Amygdala (tissue), 56 donors: Measurements from ENCODE around the gene RPS6KA2.
A peak's percentile ranks its signal among the peaks of the same experiment; 100 is the strongest.

Source experiments
- DNase-seq, 56 donors: peaks; one replicate each; lab custom pipeline; 2025; lab: John Stamatoyannopoulos, UW

Gene RPS6KA2

DNA sequence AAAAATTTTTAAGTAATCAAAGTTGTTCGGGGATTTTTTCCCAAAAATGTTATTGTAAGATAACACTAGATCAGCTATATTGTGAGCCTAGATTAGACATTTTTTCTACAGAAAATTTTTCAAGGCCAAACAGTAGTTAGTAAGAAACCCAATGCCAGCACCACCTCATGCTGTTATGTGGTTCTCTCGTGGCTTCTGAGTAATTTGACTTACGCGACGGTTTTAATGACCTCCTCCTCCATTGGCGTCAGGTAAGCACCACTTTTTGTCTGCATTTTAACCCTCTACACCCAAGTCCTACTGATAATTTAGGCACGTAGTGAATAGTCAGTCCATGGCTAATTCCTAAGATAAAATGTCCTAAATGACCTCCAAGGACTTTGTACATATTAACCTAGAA lies 9.7 kb downstream of the RPS6KA2 start:
- no peak for DNase-seq

DNA sequence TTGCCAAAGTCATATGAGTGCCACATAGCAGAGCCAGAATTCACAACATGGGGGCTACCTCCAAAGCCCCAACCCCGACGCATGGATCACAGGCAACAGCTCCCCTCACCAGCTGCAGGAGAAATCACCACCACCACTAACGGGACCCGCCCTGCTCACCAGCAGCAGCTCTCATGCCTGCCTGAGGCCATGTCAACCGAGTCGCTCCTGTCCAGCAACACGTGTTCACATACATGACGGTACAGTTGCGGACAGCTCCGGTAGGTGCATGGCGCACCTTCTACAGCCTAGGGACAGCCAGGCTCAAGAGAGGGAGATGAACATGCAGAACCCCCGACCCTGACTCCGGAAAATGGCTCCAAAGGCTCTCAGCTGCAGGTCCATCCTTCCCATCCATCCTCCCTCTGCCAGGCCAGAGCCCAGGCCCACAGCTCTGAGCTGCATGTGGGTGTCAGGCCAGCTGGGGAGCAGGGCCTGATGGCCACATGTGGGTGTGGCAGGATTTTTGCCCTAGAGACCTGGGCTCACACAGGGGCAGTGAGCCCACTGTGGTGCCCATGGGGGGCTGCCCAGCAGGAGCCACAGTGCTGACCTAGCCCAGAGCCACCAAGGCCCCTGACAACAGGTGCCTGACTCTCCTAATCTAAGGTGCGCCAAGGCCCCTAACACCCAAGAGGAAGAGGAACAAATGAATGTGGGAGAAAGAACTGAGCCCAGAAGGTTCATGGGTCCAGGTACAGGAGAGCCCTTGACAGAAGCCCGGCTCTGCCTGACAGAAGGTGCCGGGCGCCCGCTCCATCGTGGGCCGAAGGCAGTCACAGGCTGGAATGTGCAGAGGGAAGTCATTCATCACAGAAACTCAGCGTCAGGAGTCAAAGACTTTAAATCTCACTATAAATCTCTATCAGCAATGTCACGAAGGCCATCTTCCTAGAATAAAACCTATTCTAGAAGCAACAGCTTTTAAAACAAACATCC lies 10.5 kb downstream of the RPS6KA2 start:
- no peak for DNase-seq

DNA sequence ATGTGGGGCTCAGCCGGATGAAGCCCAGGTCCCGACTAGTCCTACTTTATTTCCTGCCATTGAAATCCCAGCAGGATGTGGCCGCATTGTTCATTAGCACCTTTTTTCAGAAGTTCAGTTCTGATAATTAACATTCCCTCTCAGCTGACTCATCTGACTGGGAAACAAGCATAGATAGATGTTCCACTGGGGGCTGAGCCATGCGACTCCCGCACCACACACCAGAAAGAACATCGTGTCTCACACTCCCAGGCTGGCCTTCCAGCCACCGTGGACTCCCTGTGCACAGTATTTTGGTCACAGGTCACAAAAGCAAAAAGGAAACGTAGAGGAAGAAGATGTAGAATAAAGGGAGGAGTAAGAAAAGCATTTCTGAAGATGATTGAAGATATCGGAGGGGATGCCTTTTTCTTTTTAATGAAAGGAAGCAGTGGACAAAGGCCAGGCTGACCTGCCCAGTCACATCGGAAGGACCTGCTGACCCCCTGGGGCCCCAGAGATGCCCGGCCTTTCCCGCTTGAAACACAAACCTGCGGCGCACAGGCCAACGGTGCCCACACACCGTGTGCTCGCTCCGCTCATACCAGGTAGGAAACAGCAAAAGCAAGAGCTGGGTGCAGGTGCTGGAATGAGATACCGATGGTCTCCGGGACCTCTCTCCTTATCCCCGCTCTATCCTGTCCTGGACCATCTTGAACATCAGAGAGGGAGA lies 11.8 kb downstream of the RPS6KA2 start:
- DNase-seq: no peak

DNA sequence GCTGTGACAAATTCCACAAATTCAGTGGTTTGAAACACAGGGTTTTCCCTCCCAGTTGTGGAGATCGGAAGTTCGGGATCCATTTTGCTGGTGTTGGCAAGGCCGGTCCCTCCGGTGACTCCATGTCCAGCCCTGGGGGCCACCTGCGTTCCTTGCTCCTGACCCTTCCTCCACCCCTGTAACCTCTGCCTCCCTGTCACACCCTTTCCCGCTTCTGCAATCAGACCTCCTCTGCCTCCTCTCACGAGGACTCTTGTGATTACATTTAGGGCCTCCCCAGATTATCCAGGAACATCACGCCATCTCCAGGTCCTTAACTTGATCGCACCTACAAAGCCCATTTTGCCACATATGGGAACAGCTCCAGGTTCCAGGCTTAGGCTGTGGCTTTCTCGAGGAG lies 12.5 kb downstream of the RPS6KA2 start:
- no peak for DNase-seq

DNA sequence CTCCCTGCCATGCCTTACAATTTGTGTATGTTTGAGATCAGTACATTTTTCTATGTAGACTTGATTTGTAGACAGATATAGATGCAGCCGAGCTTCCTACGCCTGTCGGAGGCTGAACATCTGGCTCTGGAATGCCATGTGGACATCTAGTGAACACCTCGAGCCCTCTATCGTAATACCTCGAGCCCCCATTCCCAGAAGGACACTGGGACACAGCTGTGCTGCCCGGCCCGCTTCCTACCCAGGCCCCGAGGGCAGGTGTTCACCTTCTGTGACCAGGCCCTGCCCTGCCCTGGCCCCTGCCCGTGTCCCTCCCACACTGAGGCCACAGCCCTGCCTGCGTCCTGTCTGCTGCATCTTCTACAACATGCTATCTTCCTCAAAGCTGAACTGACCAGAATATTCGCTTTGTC lies 12.9 kb downstream of the RPS6KA2 start:
- DNase-seq: no peak

DNA sequence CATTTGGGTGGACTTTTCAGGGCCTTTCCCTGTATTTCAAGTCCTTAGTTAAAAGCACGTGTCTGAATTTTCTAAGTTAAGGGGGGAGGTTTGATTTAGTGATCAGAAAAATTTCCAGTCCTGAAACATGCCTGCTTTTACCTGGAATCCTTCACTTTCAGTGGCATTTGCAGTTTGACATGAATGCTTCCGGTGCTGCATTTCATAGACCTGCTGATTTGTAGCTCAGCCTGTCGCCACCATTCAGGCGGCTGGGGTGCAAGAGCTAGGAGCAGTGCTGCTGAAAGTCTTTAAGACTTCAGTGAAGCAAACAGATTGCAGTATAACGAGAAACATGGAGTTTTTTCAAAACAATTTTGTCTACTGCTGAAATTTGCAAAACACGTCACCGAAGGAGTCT lies 14.0 kb downstream of the RPS6KA2 start:
- no peak for DNase-seq

DNA sequence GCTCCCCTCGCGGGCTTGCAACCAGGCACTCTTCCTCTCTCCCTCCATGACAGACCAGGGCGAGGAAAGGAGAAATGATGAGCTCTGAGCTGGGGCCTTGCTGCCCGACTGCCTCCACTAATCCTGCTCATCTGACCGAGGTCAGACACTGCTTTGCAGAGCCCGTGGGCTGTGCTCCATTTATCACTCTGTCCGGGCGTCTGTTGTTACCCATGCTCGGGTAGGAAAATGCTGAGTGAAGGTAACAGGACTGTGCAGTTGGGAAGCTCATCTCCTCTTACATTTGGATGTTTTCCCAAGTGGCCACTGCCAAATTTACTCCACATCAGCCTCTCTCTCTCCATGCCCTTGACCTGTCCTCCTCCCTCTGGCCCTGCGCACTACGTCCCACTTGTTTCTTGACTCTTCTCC lies 14.6 kb downstream of the RPS6KA2 start:
- DNase-seq: no peak

DNA sequence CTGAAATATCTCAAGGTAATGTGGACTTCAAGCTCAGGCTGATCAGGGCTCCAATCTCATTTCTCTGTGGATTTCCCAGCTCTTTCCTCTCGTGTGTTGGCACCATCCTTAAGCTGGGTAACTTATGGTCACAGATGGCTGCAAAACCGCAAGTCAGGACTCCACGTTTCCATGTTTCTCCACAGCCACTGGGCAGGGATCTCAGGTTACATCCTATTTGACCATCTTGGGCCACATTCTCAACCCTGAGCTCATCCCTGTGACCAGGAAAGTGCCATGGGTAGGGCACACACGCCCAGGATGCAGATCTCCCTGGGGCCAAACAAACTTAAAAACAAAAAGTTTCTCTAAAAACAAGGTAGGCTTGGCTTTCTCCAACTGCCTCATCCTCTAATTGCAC lies 15.4 kb downstream of the RPS6KA2 start:
- no peak for DNase-seq

DNA sequence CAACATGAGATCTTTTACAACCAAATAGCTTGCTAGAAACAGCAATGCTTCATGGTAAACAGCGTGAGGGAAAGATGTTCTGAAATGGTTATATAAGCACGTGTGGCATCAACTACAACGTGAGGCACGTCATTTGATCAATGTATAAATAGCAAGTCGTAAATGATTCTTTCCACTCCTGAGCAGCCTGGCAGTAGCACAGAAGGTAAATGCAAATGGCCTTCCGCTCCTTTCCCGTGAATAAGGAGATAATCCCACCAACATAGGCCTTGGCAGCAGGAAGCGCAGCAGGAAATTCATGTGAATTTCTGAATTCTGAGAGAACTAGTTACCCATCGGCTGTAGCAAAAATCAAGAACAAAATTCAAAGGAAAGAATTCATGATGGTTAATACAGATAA lies 17.0 kb downstream of the RPS6KA2 start:
- DNase-seq: no peak

DNA sequence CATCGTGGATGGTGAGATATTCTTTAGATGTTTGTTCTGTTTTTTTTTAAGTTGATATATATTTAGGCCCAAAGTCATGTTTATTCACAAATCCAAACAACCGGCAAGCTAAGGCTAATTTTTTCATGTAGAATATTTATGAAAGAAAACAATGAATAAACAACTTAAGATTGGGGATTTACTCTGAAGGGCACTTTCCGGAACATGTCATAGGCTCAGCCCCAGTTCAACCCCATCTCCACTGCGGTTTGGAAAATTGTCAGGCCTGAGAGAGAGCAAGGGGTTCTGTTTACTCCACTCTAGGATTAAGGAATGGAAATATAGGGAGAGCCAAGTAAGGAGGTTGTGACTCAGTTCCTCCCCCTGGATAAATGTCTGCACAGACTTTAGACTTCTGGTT lies 18.3 kb downstream of the RPS6KA2 start:
- DNase-seq: no peak

DNA sequence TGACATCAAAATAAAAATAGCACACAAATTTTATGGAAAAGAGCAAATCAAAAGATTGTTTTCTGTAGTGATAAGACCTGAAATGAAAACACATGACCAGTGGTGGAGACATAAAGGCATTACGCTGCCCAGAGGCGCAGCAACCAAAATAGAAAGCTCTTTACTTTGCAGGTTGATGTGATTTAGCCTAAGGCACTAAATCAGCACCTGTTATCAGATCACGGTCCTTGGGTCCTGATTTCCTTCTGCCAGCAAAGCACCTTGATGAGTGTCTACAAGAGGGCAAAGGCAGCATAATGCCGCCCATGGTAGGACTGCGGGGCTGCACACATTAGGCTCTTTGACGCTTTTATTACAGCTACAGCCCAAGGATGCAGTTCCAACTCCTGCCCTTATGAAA lies 21.3 kb downstream of the RPS6KA2 start:
- DNase-seq: no peak

DNA sequence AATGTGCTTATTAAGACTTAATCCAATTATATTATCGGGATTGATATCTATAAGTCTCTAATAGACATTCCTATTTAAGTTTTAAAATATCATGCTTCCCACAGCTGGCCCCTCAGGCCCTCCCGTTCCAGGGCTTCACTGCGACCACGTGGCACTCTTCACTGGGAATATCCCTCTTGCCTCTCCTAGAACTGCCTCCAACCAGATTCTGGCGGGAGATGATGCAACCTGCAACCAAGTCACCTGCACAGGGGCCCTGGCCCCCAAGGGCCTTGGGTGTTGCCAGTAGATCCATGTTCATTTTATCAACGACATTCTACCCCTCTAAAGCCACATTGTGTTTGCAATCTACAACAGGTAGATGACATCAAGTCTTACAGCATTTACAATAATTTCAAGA lies 22.1 kb downstream of the RPS6KA2 start:
- no peak for DNase-seq

DNA sequence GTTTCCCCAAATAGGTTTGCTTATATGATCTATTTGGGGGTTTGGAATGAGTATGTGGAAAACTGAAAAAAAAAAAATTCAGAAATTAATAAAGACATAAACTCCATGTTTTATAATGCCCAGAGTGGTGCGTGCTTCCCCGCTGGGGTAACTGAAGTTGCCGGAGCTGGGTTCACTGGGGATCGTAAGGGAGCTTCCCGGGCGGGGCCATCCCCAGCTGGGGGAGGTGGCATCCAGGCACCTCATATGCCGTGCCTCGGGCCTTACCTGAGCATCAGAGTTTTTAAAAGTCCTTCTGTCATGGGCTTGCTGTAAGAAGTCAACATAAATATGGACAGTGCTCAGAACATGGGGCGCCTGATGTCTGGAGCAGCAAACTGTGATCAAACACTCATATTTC lies 22.7 kb downstream of the RPS6KA2 start:
- no peak for DNase-seq

DNA sequence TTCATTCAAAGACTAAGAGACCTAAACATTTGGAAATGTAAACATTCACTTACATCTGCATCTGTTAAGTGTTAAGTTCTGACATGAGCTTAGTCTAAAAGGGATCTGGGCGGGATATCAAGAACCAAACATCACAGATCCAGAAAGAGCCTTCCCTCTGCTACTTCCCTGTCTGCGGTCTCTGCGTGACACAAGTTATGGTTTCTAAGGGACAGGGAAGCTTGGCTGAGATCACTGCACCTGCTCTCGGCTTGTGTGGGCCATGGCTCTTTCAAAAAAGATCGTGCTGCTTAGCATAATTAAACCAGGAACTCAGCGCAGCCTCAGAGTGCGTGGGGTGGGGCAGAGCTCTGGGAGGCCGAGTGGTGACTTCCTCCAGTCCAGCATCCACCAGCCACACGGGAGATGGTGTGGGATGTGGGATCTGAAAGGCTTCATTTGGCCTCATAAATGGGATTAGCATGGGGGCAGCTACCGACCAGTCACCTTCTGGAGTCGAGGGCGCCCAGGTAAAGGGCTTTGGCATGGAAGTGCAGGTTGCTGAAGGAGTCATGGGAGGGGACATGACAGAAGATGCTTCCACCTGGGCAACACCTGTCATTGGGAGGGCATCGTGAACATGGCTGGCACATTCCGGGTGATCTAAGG lies 23.9 kb downstream of the RPS6KA2 start:
- DNase-seq: no peak

DNA sequence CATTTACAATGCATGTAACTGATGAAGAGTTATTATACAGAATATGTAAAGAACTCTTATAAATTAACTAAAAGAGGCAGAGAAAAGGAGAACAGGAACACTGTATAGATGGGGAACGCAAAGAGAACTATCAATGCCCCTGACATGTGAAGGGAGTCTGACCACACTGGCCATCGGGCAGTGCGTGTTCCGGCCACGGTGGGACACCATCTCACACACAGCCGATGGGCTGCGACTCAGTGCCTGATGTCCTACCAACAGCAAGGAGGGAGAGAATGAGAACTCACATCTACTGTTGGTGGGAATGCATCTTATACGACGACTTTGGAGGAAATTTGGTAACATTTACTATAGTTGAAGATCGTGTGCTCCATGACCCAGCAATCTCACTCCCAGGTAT lies 25.1 kb downstream of the RPS6KA2 start:
- DNase-seq: no peak

DNA sequence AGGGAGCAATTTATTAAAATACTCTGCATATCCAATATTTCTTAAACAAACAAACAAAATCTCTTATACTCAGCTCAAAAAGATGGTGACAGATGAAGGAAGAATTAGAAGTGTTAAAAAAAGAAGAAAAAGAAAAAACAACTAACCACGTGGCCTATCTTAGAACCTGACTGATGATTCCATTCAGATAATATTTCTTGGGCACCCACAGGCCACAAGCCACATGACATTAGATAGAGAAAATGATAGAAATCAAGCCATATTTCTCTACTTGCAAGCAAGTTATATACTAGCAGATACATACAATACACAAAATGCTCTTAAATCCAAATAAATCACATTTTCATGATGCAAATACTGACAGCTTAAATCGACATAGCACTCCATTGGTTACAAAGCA lies 26.1 kb downstream of the RPS6KA2 start:
- no peak for DNase-seq

DNA sequence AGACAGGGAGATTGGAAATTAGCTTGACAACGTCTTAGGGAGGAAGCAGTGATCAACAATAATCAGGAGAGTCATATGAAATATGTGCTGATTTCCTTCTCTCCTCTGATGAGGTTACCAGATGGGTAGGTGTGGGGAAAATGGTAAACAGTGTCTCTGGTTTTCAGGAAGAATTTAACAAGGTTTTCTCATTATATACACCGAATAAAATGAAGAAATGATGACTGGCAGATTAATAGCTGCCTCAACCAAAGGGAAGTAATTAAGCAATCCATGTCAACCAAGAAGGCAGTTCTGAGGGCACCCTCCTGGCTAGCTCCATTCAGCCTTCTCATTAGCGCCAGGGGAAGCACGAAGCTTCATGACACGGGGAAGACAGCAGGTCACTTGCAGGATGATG lies 27.8 kb downstream of the RPS6KA2 start:
- DNase-seq: no peak

DNA sequence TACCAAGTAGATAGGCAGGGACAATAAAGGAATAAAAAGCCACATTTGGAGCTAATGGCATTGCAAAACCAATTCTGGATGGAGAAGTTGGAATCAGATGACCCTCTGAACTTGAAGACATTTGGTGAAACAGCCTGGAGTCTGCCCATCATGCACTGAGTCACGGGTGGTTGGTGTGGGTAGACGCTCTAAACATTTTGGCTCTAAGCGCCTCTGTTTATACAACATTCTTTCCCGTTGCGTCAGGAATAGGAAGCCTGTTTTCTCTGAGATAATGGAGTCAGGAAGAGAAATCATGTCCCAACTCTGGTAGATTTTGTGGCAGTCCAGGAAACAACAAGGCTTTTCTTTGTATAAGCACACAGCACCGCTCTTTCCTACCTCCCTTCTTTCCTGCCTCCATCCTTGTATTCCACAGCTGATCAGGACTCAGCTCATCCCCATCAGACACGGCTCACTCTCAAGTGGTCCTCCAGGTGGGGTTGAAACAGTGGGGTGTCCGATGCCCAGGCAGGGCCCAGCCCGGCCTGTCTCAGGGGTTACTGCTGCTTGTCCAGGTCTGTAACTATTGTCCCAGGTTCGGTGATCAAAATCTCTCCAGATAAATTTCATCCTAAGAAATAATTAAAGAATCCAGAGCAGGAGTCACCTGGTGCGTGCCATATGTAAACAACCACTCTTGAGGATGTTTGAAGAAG lies 28.5 kb downstream of the RPS6KA2 start:
- DNase-seq: peak in 3 of 56 donors; percentile 22 to 36 (median 31)

DNA sequence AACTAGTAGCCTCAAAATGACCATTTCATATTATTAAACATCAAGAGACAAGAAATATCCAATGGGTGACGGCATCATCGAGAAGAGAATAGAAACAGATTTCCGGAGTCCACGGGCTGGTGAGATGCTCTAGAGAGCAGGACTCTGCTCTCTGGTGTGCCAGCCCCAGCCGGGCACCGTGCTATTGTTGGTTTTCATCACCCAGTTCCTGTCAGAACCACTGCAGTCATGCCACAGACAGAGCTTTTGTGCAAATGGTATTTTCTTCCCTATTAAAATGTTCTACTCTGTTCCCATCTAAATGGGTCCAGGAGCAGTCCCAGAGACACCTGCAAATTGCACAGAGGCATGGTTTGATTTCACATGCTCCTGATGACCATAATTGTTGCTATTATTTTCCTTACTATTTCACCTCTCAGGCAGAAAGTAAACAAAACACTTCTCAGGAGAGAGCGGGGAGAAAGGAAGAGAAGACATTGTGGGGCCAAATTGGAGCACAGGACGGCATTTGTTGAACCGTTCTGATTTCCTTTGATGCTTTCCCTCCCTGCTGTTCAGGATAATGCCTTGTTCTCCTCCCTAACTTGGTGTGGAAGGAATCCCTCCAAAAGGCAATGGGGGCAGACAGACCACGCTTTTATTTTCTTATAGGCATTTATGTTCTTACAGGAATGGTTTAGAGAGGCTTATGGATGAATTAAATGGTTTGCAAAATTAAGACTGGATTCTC lies 29.2 kb downstream of the RPS6KA2 start:
- peak in 14 of 56 donors; percentile 21 to 63 (median 36) for DNase-seq
